Measurements from ENCODE around the gene NR1D1. TPM values are rescaled to one million over a fixed set of nuclear protein-coding genes. Genes with fewer than 3 reads are reported as not detected.

The NR1D1 gene
- total and polyA plus RNA-seq, 2 donors from 2014 or later = 7.1 to 30.8 TPM

GRCh38 chr17:40123811-40124114 is 23.4 kb upstream of the NR1D1 start:
- Histone ChIP-seq H3K27ac (ENCODE audit: low read depth in 2 of 2, low read length in 2 of 2) (peak overlapping the region; percentile 85 to 93), H3K4me3 (ENCODE audit: low read length in 3 of 3) (peak overlapping the region; percentile 82 to 95 (median 92)), H3K4me1 (ENCODE audit: control insufficient read depth in 2 of 3, insufficient read depth in 2 of 3, low read depth in 1 of 3, low read length in 3 of 3) (peaks cover 0 to 10% (median 8%) of the 10 kb centered on the region in 3 donors), H3K36me3 (ENCODE audit: control insufficient read depth in 2 of 3, insufficient read depth in 3 of 3, low read length in 3 of 3) (peaks cover 5 to 10% (median 5%) of the 10 kb centered on the region in 3 donors), H3K27me3 (ENCODE audit: control insufficient read depth, insufficient read depth, low read length) (no peaks in the 10 kb centered on the region), H3K9ac (ENCODE audit: low read length in 3 of 3) (peak overlapping the region; percentile 21 to 94 (median 92)), H3K9me3 (ENCODE audit: control insufficient read depth in 2 of 3, insufficient read depth in 1 of 3, low read length in 3 of 3) (no peaks in the 10 kb centered on the region)
- intact Hi-C loops (cut with DNase I) = no loop called here
- TF ChIP-seq, protein P1, sequence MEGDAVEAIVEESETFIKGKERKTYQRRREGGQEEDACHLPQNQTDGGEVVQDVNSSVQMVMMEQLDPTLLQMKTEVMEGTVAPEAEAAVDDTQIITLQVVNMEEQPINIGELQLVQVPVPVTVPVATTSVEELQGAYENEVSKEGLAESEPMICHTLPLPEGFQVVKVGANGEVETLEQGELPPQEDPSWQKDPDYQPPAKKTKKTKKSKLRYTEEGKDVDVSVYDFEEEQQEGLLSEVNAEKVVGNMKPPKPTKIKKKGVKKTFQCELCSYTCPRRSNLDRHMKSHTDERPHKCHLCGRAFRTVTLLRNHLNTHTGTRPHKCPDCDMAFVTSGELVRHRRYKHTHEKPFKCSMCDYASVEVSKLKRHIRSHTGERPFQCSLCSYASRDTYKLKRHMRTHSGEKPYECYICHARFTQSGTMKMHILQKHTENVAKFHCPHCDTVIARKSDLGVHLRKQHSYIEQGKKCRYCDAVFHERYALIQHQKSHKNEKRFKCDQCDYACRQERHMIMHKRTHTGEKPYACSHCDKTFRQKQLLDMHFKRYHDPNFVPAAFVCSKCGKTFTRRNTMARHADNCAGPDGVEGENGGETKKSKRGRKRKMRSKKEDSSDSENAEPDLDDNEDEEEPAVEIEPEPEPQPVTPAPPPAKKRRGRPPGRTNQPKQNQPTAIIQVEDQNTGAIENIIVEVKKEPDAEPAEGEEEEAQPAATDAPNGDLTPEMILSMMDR (IDR thresholded peaks at IDR 0.05; ENCODE audit: borderline replicate concordance, extremely low read depth, insufficient read depth) = no peak
- FAIRE-seq = no peak
- DNase-seq = no peak

DNA sequence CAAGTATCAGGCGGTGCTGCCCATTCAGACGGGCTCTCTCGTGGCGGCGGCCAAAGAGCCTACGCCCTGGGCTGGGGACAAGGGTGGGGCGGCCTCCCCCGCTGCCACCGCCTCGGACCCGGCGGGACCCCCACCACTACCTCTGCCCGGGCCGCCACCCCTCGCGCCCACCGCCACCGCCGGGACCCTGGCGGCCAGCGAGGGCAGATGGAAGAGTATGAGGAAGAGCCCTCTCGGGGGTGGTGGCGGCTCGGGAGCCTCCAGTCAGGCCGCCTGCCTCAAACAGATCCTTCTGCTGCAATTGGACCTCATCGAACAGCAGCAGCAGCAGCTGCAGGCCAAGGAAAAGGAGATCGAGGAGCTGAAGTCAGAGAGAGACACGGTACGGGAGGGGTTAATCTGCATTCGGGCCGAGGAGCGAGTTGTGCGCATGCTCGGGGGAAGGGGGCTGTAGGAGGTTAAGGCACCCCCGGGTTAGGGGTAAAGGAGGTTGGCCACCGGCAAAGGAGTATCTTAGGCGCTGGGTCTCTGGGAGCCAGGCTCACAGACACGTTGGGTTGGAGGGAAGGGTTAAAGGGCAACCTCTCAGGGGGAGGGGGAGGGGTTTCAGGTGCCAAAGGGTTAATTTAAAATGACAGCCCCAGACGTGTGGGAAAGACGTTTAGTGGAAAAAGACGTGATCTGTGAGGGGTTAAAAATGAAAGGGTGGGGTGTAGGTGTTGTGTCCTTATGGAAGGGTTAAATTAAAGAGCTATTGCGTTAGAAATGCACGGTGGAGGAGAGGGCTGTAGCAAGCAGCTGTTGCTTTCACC is 22.8 kb upstream of the NR1D1 start:
- Histone ChIP-seq H3K27ac (ENCODE audit: low read depth in 2 of 2, low read length in 2 of 2) (peak overlapping the region; percentile 85 to 93), H3K36me3 (ENCODE audit: control insufficient read depth in 2 of 3, insufficient read depth in 3 of 3, low read length in 3 of 3) (peaks cover 5 to 10% (median 5%) of the 10 kb centered on the region in 3 donors), H3K9ac (ENCODE audit: low read length in 3 of 3) (peak overlapping the region; percentile 21 to 94 (median 92)), H3K4me3 (ENCODE audit: low read length in 3 of 3) (peak overlapping the region; percentile 82 to 95 (median 92)), H3K9me3 (ENCODE audit: control insufficient read depth in 2 of 3, insufficient read depth in 1 of 3, low read length in 3 of 3) (no peaks in the 10 kb centered on the region), H3K27me3 (ENCODE audit: control insufficient read depth, insufficient read depth, low read length) (no peaks in the 10 kb centered on the region), H3K4me1 (ENCODE audit: control insufficient read depth in 2 of 3, insufficient read depth in 2 of 3, low read depth in 1 of 3, low read length in 3 of 3) (peaks cover 0 to 10% (median 8%) of the 10 kb centered on the region in 3 donors)
- intact Hi-C loops (cut with DNase I) = no loop called here
- peak; percentile 72 to 86 (median 81) for DNase-seq
- no peak for FAIRE-seq
- TF ChIP-seq, protein P1 (IDR thresholded peaks at IDR 0.05; ENCODE audit: borderline replicate concordance, extremely low read depth, insufficient read depth) = no peak

DNA sequence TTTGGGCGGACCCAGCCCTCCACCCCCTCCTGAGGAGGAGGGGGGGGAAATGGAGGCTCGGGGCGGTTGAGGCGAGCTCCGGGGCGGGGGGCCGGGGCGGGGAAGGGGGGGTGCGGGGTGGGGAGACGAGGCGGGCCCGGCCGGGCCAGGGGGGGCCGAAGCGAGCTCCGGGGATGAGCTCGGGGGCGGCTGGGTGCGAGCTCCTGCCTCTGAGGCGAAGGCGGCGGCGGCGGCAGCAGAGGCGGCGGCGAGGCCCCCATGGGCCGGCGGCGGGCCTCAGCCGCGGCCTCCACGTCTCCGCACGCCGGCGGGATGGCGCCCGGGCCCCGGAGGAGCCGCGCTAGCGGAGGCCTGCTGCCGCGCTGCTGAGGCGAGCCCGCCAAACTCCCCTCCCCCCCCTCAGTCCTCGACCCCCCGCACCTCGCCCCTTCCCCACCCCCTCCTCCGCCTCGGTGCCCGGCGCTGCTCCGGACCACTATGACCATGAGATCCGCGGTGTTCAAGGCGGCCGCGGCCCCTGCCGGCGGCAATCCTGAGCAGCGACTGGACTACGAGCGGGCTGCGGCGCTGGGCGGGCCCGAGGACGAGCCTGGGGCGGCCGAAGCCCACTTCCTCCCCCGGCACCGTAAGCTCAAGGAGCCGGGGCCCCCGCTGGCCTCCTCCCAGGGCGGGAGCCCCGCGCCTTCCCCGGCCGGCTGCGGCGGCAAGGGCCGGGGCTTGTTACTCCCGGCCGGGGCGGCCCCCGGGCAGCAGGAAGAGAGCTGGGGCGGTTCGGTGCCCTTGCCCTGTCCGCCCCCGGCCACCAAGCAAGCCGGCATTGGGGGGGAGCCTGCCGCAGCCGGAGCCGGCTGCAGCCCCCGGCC is 22.0 kb upstream of the NR1D1 start:
- peak; percentile 62 to 87 (median 77) for DNase-seq
- peaks cover 0 to 10% (median 8%) of the 10 kb centered on the region in 3 donors for H3K4me1 ChIP-seq (ENCODE audit: control insufficient read depth in 2 of 3, insufficient read depth in 2 of 3, low read depth in 1 of 3, low read length in 3 of 3)
- intact Hi-C loops (cut with DNase I) = no loop called here
- TF ChIP-seq, protein P1 (IDR thresholded peaks at IDR 0.05; ENCODE audit: borderline replicate concordance, extremely low read depth, insufficient read depth) = peak; percentile 29
- no peaks in the 10 kb centered on the region for H3K27me3 ChIP-seq (ENCODE audit: control insufficient read depth, insufficient read depth, low read length)
- peak overlapping the region; percentile 6 to 92 (median 82) for H3K4me3 ChIP-seq (ENCODE audit: low read length in 3 of 3)
- no peak for FAIRE-seq
- peak overlapping the region; percentile 91 to 93 for H3K27ac ChIP-seq (ENCODE audit: low read depth in 2 of 2, low read length in 2 of 2)
- peaks cover 4 to 8% (median 5%) of the 10 kb centered on the region in 3 donors for H3K36me3 ChIP-seq (ENCODE audit: control insufficient read depth in 2 of 3, insufficient read depth in 3 of 3, low read length in 3 of 3)
- H3K9ac ChIP-seq (ENCODE audit: low read length in 3 of 3) = peak overlapping the region in 2 of 3 donors; percentile 21 to 92
- H3K9me3 ChIP-seq (ENCODE audit: control insufficient read depth in 2 of 3, insufficient read depth in 1 of 3, low read length in 3 of 3) = no peaks in the 10 kb centered on the region
